WTC11 (cell line): ENCODE results near the gene CCNQ. TPM values are rescaled to one million over a fixed set of nuclear protein-coding genes. Genes with fewer than 3 reads are reported as not detected.

Experiments
- ATAC-seq: fragments of 200-7000 bp; cut with Tn5 transposase; 2 replicates; pipeline ENCODE4 v1.10.0; 2021; ENCODE audit warnings: mild to moderate bottlenecking, moderate library complexity
- CTCF ChIA-PET: fragments of 300-600 bp; sonication (Branson Sonifier 250); formaldehyde crosslinking; loops from one replicate; lab custom pipeline; 2021; ENCODE audit warnings: antibody characterized with exemption; lab: Charles Lee
- POLR2A ChIA-PET: fragments of 350-600 bp; sonication (Branson Sonifier 250); formaldehyde crosslinking; loops from one replicate; lab custom pipeline; 2021; ENCODE audit warnings: antibody characterized with exemption; lab: Charles Lee
- DNase-seq: peaks from one replicate; pipeline ENCODE4 v3.0.0; 2021; ENCODE audit warnings: low spot score
- H3K27ac Mint-ChIP-seq: 2 replicates; pipeline ENCODE4 v1.8.0; 2021; ENCODE audit warnings: mixed read lengths
- H3K27me3 Mint-ChIP-seq: 2 replicates; pipeline ENCODE4 v1.8.0; 2021; ENCODE audit warnings: low read depth, mild to moderate bottlenecking, moderate library complexity, mixed read lengths
- H3K36me3 Mint-ChIP-seq: 2 replicates; pipeline ENCODE4 v1.8.0; 2021; ENCODE audit warnings: mixed read lengths
- H3K4me1 Mint-ChIP-seq: 2 replicates; pipeline ENCODE4 v1.8.0; 2022; ENCODE audit warnings: mixed read lengths
- H3K4me3 Mint-ChIP-seq: 2 replicates; pipeline ENCODE4 v1.8.0; 2021; ENCODE audit warnings: mild to moderate bottlenecking, moderate library complexity, mixed read lengths
- H3K9me3 Mint-ChIP-seq: 2 replicates; pipeline ENCODE4 v1.8.0; 2021; ENCODE audit warnings: mixed read lengths
- ATF1 ChIP-seq: sonication (generic); formaldehyde crosslinking; IDR thresholded peaks from 2 replicates; pipeline ENCODE4 v1.8.1; 2023; ENCODE audit warnings: mild to moderate bottlenecking, moderate library complexity, missing genetic modification reagents
- CBFB ChIP-seq: sonication (generic); formaldehyde crosslinking; IDR thresholded peaks from 2 replicates; pipeline ENCODE4 v1.8.1; 2022; ENCODE audit warnings: mild to moderate bottlenecking, low read depth, missing genetic modification reagents
- EMX1 ChIP-seq: fragments of 250-450 bp; sonication (Bioruptor Pico); IDR thresholded peaks from 2 replicates; pipeline ENCODE4 v1.8.0; 2021; ENCODE audit warnings: mild to moderate bottlenecking
- ESRRA ChIP-seq: sonication (generic); formaldehyde crosslinking; IDR thresholded peaks from 2 replicates; pipeline ENCODE4 v1.8.1; 2022; ENCODE audit warnings: mild to moderate bottlenecking, missing genetic modification reagents, borderline replicate concordance
- ETV6 ChIP-seq: sonication (generic); formaldehyde crosslinking; IDR thresholded peaks from 2 replicates; pipeline ENCODE4 v1.8.1; 2022; ENCODE audit warnings: mild to moderate bottlenecking, missing genetic modification reagents
- GABPB1 ChIP-seq: sonication (generic); formaldehyde crosslinking; IDR thresholded peaks from 2 replicates; pipeline ENCODE4 v1.8.1; 2023; ENCODE audit warnings: mild to moderate bottlenecking, missing genetic modification reagents
- GTF2I ChIP-seq: fragments of 250-450 bp; sonication (Bioruptor Pico); conservative IDR thresholded peaks from 2 replicates; pipeline ENCODE4 v1.4.0; 2021; ENCODE audit warnings: mild to moderate bottlenecking
- NFATC4 ChIP-seq: fragments of 250-450 bp; sonication (Bioruptor Pico); IDR thresholded peaks from 2 replicates; pipeline ENCODE4 v1.9.0; 2021; ENCODE audit warnings: mild to moderate bottlenecking
- NR2C2 ChIP-seq: sonication (generic); formaldehyde crosslinking; IDR thresholded peaks from 2 replicates; pipeline ENCODE4 v1.8.0; 2022; ENCODE audit warnings: mild to moderate bottlenecking, missing genetic modification reagents
- ZNF121 ChIP-seq: sonication (generic); formaldehyde crosslinking; IDR thresholded peaks from 2 replicates; pipeline ENCODE4 v1.8.0; 2023; ENCODE audit warnings: missing genetic modification reagents
- ZNF138 ChIP-seq: sonication (generic); formaldehyde crosslinking; conservative IDR thresholded peaks from 2 replicates; pipeline ENCODE4 v1.8.1; 2022; ENCODE audit warnings: mild to moderate bottlenecking, moderate library complexity, missing genetic modification reagents
- ZNF219 ChIP-seq: sonication (generic); formaldehyde crosslinking; IDR thresholded peaks from 2 replicates; pipeline ENCODE4 v1.8.0; 2023; ENCODE audit warnings: missing genetic modification reagents, mild to moderate bottlenecking, borderline replicate concordance
- total RNA-seq: library from RNA; stranded (reverse); gene quantifications from 3 replicates; pipeline ENCODE4 v1.2.3, GENCODE V29; 2021
- TF ChIP-seq, protein P1 (sequence below): sonication (generic); formaldehyde crosslinking; IDR thresholded peaks from 2 replicates; pipeline ENCODE4 v1.8.0; 2022; ENCODE audit warnings: mild to moderate bottlenecking, missing genetic modification reagents
- TF ChIP-seq, protein P2 (sequence below): sonication (generic); formaldehyde crosslinking; IDR thresholded peaks from 2 replicates; pipeline ENCODE4 v1.8.1; 2023; ENCODE audit warnings: mild to moderate bottlenecking, missing genetic modification reagents
- TF ChIP-seq, protein P3 (sequence below): sonication (generic); formaldehyde crosslinking; IDR thresholded peaks from 2 replicates; pipeline ENCODE4 v1.8.1; 2023; ENCODE audit warnings: mild to moderate bottlenecking, missing genetic modification reagents, borderline replicate concordance
- TF ChIP-seq, protein P4 (sequence below): fragments of 250-450 bp; sonication (Bioruptor Pico); IDR thresholded peaks from 2 replicates; pipeline ENCODE4 v1.8.0; 2021; ENCODE audit warnings: mild to moderate bottlenecking

The CCNQ gene
- total RNA-seq, 1 experiment from 2014 or later = 17.4 TPM

DNA sequence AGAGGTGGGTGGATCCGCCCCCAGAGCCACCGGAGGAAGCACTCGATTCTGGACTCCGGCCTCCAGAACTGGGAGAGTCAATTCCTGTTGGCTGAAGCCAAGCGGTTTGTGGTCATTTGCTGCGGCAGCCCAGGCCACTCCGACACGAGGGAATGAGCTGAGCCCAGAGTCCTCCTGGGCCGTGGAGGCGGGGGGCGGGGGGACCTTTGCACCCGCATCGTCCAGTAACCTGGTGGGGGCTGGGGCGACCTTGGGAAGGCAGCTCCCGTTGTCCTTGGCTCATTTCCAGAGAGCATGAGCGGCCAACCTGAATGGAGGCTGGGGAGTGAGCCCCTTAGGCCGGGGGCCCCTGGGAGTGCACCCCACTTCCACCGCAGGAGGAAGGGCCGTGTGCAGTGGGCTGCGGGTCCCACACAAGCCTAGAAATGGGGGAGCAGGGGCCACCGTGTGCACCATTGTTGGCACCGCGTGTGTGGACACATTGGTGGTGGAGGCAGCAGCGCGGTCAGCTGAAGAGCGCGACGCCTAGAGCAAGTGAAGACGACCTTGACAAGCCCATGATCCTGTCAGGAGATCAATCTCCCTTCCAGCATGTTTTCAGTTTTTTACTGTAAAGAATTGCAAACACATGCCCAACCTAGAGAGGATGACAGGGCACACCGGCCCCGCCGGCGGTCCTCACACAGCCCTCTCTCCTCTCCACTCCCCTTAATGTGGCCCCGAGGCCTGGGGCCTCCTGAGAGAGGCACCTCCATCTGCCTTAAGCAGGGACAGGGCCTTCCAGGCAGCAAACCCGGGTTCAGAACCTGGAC is 28.1 kb upstream of the CCNQ start:
- peaks cover 4% of the 10 kb centered on the region; the same call in 1 of the 2 replicates for H3K9me3 Mint-ChIP-seq
- peak; percentile 34; the same call in 1 of the 2 replicates for TF ChIP-seq GABPB1
- TF ChIP-seq EMX1 (CRISPR knock-in tag) = no peak
- TF ChIP-seq, all 79 proteins: peak for 1
- DNase-seq (no peak), ATAC-seq (no peak)
- Mint-ChIP-seq H3K4me3 (no peak overlapping the region), H3K4me1 (no peaks in the 10 kb centered on the region), H3K36me3 (no peaks in the 10 kb centered on the region), H3K27ac (no peak overlapping the region), H3K27me3 (no peaks in the 10 kb centered on the region; the same call in 1 of the 2 replicates)
- ChIA-PET CTCF (interaction anchor here (2.6 kb wide), 1 partner anchor 9 kb away, joined by 10 read pairs; no protein-coding TSS in a partner anchor), POLR2A (no interaction called here)

DNA sequence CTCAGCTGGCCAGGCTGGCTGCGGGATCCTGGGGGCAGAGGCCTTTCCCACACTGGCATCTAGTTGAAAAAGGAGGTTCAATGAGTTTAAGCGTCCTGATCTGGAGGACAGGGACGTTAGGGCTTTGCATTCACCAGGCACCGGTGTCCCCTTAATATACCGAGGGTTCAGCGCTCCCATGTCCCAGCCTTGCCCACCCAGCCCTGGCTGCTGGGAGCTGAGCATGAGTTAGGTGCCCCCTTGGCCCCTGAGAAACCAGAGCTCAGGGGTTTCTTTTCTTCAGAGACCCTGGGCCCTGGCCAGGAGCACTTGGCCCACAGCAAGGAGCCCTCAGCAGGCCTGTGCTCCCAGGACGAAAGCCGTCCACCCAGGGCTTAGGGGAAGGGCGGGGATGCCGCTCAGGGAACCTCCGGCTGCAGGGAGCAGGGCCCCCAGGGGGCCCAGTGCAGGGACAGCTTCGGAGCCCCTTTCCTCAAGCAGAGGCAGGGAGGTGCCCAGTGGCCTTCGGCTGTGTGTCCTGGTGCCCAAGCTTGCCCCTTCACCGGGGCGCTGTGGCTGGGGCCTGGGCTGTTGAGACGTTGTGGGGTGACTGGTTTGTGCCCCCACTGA is 27.2 kb upstream of the CCNQ start:
- H3K4me3 Mint-ChIP-seq = no peak overlapping the region
- H3K9me3 Mint-ChIP-seq = peaks cover 2% of the 10 kb centered on the region; the same call in 1 of the 2 replicates
- H3K4me1 Mint-ChIP-seq = no peaks in the 10 kb centered on the region
- no peak for DNase-seq
- POLR2A ChIA-PET = no interaction called here
- TF ChIP-seq, protein P1, sequence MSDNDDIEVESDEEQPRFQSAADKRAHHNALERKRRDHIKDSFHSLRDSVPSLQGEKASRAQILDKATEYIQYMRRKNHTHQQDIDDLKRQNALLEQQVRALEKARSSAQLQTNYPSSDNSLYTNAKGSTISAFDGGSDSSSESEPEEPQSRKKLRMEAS = no peak
- TF ChIP-seq, protein P2, sequence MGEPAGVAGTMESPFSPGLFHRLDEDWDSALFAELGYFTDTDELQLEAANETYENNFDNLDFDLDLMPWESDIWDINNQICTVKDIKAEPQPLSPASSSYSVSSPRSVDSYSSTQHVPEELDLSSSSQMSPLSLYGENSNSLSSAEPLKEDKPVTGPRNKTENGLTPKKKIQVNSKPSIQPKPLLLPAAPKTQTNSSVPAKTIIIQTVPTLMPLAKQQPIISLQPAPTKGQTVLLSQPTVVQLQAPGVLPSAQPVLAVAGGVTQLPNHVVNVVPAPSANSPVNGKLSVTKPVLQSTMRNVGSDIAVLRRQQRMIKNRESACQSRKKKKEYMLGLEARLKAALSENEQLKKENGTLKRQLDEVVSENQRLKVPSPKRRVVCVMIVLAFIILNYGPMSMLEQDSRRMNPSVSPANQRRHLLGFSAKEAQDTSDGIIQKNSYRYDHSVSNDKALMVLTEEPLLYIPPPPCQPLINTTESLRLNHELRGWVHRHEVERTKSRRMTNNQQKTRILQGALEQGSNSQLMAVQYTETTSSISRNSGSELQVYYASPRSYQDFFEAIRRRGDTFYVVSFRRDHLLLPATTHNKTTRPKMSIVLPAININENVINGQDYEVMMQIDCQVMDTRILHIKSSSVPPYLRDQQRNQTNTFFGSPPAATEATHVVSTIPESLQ = no peak
- TF ChIP-seq NFATC4 (CRISPR knock-in tag) (no peak), CBFB (CRISPR knock-in tag) (no peak), ESRRA (CRISPR knock-in tag) (no peak), ZNF138 (CRISPR knock-in tag) (no peak), ETV6 (CRISPR knock-in tag) (no peak), NR2C2 (CRISPR knock-in tag) (no peak)
- TF ChIP-seq, protein P3, sequence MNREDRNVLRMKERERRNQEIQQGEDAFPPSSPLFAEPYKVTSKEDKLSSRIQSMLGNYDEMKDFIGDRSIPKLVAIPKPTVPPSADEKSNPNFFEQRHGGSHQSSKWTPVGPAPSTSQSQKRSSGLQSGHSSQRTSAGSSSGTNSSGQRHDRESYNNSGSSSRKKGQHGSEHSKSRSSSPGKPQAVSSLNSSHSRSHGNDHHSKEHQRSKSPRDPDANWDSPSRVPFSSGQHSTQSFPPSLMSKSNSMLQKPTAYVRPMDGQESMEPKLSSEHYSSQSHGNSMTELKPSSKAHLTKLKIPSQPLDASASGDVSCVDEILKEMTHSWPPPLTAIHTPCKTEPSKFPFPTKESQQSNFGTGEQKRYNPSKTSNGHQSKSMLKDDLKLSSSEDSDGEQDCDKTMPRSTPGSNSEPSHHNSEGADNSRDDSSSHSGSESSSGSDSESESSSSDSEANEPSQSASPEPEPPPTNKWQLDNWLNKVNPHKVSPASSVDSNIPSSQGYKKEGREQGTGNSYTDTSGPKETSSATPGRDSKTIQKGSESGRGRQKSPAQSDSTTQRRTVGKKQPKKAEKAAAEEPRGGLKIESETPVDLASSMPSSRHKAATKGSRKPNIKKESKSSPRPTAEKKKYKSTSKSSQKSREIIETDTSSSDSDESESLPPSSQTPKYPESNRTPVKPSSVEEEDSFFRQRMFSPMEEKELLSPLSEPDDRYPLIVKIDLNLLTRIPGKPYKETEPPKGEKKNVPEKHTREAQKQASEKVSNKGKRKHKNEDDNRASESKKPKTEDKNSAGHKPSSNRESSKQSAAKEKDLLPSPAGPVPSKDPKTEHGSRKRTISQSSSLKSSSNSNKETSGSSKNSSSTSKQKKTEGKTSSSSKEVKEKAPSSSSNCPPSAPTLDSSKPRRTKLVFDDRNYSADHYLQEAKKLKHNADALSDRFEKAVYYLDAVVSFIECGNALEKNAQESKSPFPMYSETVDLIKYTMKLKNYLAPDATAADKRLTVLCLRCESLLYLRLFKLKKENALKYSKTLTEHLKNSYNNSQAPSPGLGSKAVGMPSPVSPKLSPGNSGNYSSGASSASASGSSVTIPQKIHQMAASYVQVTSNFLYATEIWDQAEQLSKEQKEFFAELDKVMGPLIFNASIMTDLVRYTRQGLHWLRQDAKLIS (CRISPR knock-in tag) = no peak
- TF ChIP-seq, all 79 proteins: peak for 0
- H3K27me3 Mint-ChIP-seq = no peaks in the 10 kb centered on the region; the same call in none of the 2 replicates
- CTCF ChIA-PET = interaction anchor here (2.6 kb wide), 1 partner anchor 10 kb away, joined by 10 read pairs; no protein-coding TSS in a partner anchor
- no peak for ATAC-seq
- H3K36me3 Mint-ChIP-seq = no peaks in the 10 kb centered on the region
- no peak overlapping the region for H3K27ac Mint-ChIP-seq

DNA sequence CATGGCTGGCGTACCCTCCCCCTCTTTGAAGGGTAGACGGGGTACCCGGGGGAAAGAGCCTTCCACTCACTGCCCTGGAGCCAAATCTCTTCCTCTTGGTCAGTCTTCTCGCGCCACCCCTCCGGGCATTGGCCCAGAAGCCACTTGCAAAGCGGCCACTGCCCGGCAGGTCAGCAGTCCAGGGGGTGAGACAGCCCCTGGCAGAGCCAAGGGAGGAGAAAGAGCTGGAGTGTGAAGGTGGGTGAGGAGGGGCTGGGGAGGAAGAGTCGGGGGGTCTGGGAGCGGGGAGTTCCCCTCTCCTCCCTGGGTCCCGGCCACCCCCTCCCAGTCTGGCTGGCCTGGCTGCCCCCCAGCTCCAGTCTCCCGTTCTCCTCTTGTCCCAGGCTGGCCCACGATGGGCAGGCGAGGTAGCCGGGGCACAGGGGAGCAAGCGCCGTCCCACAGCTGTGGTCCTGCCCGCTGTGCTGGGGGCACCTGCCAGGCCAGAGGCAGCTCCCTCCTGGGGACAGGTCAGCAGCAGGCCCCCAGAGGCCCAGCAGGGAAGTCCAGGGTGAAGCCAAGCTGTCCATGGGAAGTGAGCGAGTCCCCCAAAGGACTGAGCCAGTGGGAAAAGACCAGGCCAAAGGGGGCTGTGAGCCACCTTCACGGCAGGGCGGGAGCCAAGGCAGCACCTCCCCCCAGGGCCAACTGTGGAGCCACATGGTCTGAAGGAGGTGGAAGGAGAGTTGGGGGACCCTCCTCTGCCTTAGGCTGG is 26.5 kb upstream of the CCNQ start:
- Mint-ChIP-seq H3K36me3 (no peaks in the 10 kb centered on the region), H3K4me3 (no peak overlapping the region), H3K27me3 (no peaks in the 10 kb centered on the region; the same call in none of the 2 replicates), H3K27ac (no peak overlapping the region), H3K4me1 (no peaks in the 10 kb centered on the region), H3K9me3 (no peaks in the 10 kb centered on the region)
- DNase-seq (no peak), ATAC-seq (no peak)
- ChIA-PET POLR2A (no interaction called here), CTCF (interaction anchor here (2.6 kb wide), 1 partner anchor 11 kb away, joined by 10 read pairs; no protein-coding TSS in a partner anchor)
- TF ChIP-seq ZNF121 (CRISPR knock-in tag) = no peak
- TF ChIP-seq, protein P1 = no peak
- TF ChIP-seq, protein P4, sequence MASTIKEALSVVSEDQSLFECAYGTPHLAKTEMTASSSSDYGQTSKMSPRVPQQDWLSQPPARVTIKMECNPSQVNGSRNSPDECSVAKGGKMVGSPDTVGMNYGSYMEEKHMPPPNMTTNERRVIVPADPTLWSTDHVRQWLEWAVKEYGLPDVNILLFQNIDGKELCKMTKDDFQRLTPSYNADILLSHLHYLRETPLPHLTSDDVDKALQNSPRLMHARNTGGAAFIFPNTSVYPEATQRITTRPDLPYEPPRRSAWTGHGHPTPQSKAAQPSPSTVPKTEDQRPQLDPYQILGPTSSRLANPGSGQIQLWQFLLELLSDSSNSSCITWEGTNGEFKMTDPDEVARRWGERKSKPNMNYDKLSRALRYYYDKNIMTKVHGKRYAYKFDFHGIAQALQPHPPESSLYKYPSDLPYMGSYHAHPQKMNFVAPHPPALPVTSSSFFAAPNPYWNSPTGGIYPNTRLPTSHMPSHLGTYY (CRISPR knock-in tag) = no peak
- TF ChIP-seq CBFB (CRISPR knock-in tag) = no peak
- no peak for TF ChIP-seq GTF2I (CRISPR knock-in tag)
- TF ChIP-seq EMX1 (CRISPR knock-in tag) = no peak
- TF ChIP-seq ZNF219 = no peak
- no peak for TF ChIP-seq ESRRA (CRISPR knock-in tag)
- TF ChIP-seq ATF1 (CRISPR knock-in tag) = no peak
